CD14-positive monocyte (primary cell): ENCODE results near the gene HSPB6. TPM values are rescaled to one million over a fixed set of nuclear protein-coding genes. Genes with fewer than 3 reads are reported as not detected.

Experiments
- DNase-seq, 3 donors: peaks; one replicate each; pipeline ENCODE4 v3.0.0-alpha.2; 2011 to 2022
- H2AFZ ChIP-seq: 2 replicates; pipeline ENCODE4 v1.6.0; 2012; ENCODE audit warnings: mild to moderate bottlenecking, low read depth, low read length, inconsistent platforms; ENCODE audit not compliant: insufficient read depth, poor library complexity, severe bottlenecking
- H3K27ac ChIP-seq, 2 donors: 1 replicate in 1 of 2; 2 replicates in 1 of 2; pipeline ENCODE4 v1.5.1; 2012 to 2013; ENCODE audit warnings: low read length in 2 of 2, control low read depth in 1 of 2, inconsistent platforms in 1 of 2, low read depth in 1 of 2, mild to moderate bottlenecking in 1 of 2
- H3K27me3 ChIP-seq, 2 donors: one replicate each; pipeline versions ENCODE4 v1.6.0 to v1.6.1; 2011 to 2013; ENCODE audit warnings: low read length in 2 of 2; ENCODE audit not compliant: control insufficient read depth in 2 of 2, insufficient read depth in 2 of 2
- H3K36me3 ChIP-seq, 2 donors: replicated peaks in 1 of 2; 1 replicate in 1 of 2; 2 replicates in 1 of 2; pipeline versions ENCODE4 v1.5.1 to v1.6.1; 2012 to 2013; ENCODE audit warnings: low read length in 2 of 2, control low read depth in 1 of 2, inconsistent platforms in 1 of 2, mild to moderate bottlenecking in 1 of 2; ENCODE audit not compliant: insufficient read depth in 2 of 2, control insufficient read depth in 1 of 2
- H3K4me1 ChIP-seq, 2 donors: 1 replicate in 1 of 2; 2 replicates in 1 of 2; pipeline versions ENCODE4 v1.5.1 to v1.6.1; 2012 to 2013; ENCODE audit warnings: low read length in 2 of 2, control low read depth in 1 of 2, inconsistent platforms in 1 of 2, mild to moderate bottlenecking in 1 of 2, moderate library complexity in 1 of 2; ENCODE audit not compliant: insufficient read depth in 2 of 2, control insufficient read depth in 1 of 2
- H3K4me2 ChIP-seq: replicated peaks from 2 replicates; pipeline ENCODE3; 2012; ENCODE audit warnings: low read length, moderate library complexity, mild to moderate bottlenecking; ENCODE audit not compliant: poor library complexity, severe bottlenecking; ENCODE audit errors: extremely low read depth
- H3K4me3 ChIP-seq, 3 experiments: fragments of 200-600 bp in 1 of 3; sonication (generic) in 1 of 3; replicated peaks in 1 of 3; 1 replicate in 2 of 3; 2 replicates in 1 of 3; pipeline ENCODE4 v1.5.1; 2011 to 2013; ENCODE audit warnings: low read length in 3 of 3, mild to moderate bottlenecking in 3 of 3, control low read depth in 2 of 3, low read depth in 2 of 3, inconsistent platforms in 1 of 3, moderate library complexity in 1 of 3
- H3K79me2 ChIP-seq: 2 replicates; pipeline ENCODE4 v1.6.0; 2012; ENCODE audit warnings: mild to moderate bottlenecking, control low read depth, inconsistent platforms, low read length, moderate library complexity; ENCODE audit not compliant: insufficient read depth
- H3K9ac ChIP-seq: 2 replicates; pipeline ENCODE4 v1.6.0; 2017; ENCODE audit warnings: low read length, mild to moderate bottlenecking; ENCODE audit not compliant: insufficient read depth, poor library complexity, severe bottlenecking
- H3K9me3 ChIP-seq, 2 donors: replicated peaks in 1 of 2; 1 replicate in 1 of 2; 2 replicates in 1 of 2; pipeline versions ENCODE4 v1.5.1 to v1.6.1; 2012 to 2013; ENCODE audit warnings: low read length in 2 of 2, control low read depth in 1 of 2; ENCODE audit not compliant: control insufficient read depth in 1 of 2, insufficient read depth in 1 of 2
- H4K20me1 ChIP-seq: 2 replicates; pipeline ENCODE4 v1.6.0; 2012; ENCODE audit warnings: mild to moderate bottlenecking, low read length, control low read depth, moderate library complexity; ENCODE audit not compliant: insufficient read depth
- H3K27ac Mint-ChIP-seq, 7 donors: one replicate each; pipeline ENCODE4 v1.8.0; 2020; ENCODE audit warnings: mild to moderate bottlenecking in 7 of 7, mixed read lengths in 7 of 7, moderate library complexity in 6 of 7, inconsistent platforms in 2 of 7
- H3K27me3 Mint-ChIP-seq, 3 donors: one replicate each; pipeline ENCODE4 v1.8.0; 2021 to 2022; ENCODE audit warnings: low read depth in 3 of 3, mild to moderate bottlenecking in 3 of 3, mixed read lengths in 3 of 3, moderate library complexity in 3 of 3, inconsistent platforms in 1 of 3
- H3K36me3 Mint-ChIP-seq, 2 donors: one replicate each; pipeline ENCODE4 v1.8.0; 2020; ENCODE audit warnings: mixed read lengths in 2 of 2, inconsistent platforms in 1 of 2, mild to moderate bottlenecking in 1 of 2
- H3K4me1 Mint-ChIP-seq: one replicate; pipeline ENCODE4 v1.8.0; 2020; ENCODE audit warnings: mild to moderate bottlenecking, mixed read lengths
- H3K4me3 Mint-ChIP-seq, 2 donors: one replicate each; pipeline ENCODE4 v1.8.0; 2020; ENCODE audit warnings: mild to moderate bottlenecking in 2 of 2, mixed read lengths in 2 of 2, moderate library complexity in 1 of 2
- H3K9me3 Mint-ChIP-seq, 7 donors: one replicate each; pipeline ENCODE4 v1.8.0; 2020 to 2022; ENCODE audit warnings: mixed read lengths in 7 of 7, mild to moderate bottlenecking in 6 of 7, moderate library complexity in 6 of 7, inconsistent platforms in 2 of 7
- CTCF ChIP-seq: fragments of 200-600 bp; IDR thresholded peaks from one replicate; pipeline ENCODE4 v1.8.0; 2022; ENCODE audit warnings: antibody characterized with exemption, mild to moderate bottlenecking
- WGBS: methylation state at CpG from one replicate; pipeline ENCODE4 v1.1.5; 2013; ENCODE audit warnings: missing lambda C conversion rate; ENCODE audit not compliant: insufficient coverage; 5-methylcytosine and 5-hydroxymethylcytosine counted together
- intact Hi-C, 2 donors: fragments of 100-400 bp; cut with micrococcal nuclease; formaldehyde crosslinking; loops; one replicate each; pipeline versions ENCODE4 v1.15.0 to v1.15.1; 2023
- polyA plus RNA-seq, 3 donors: library from polyadenylated mRNA; depleted of rRNA in 1 of 3; unstranded in 2 of 3; stranded (reverse) in 1 of 3; fragments of 300-500 nt in 2 of 3; fragments of >200 nt in 1 of 3; fragmentation: Illumina TruSeq in 2 of 3; gene quantifications; 1 replicate in 2 of 3; 2 replicates in 1 of 3; pipeline ENCODE4 v1.2.3, GENCODE V29; 2012 to 2021

Gene HSPB6
- polyA plus RNA-seq, 3 donors = not detected

GRCh38 chr19:35729021-35729420, 27.8 kb downstream of the HSPB6 start:
- H3K27me3 Mint-ChIP-seq = peaks cover 0 to 3% (median 2%) of the 10 kb centered on the region in 3 donors
- no peaks in the 10 kb centered on the region for H3K4me1 Mint-ChIP-seq
- intact Hi-C loops = no loop called here
- no peak for DNase-seq
- no peaks in the 10 kb centered on the region for H3K79me2 ChIP-seq
- no peaks in the 10 kb centered on the region for H3K4me1 ChIP-seq
- H4K20me1 ChIP-seq = peaks cover 53% of the 10 kb centered on the region
- no peaks in the 10 kb centered on the region for H3K9me3 ChIP-seq
- no peaks in the 10 kb centered on the region for H3K9me3 Mint-ChIP-seq
- H3K36me3 ChIP-seq = peaks cover 96 to 100% of the 10 kb centered on the region in 2 donors
- peaks cover 81 to 97% of the 10 kb centered on the region in 2 donors for H3K36me3 Mint-ChIP-seq
- no peak overlapping the region for H2AFZ ChIP-seq
- no peak overlapping the region for H3K4me3 ChIP-seq
- H3K4me3 Mint-ChIP-seq = no peak overlapping the region
- H3K9ac ChIP-seq = no peak overlapping the region
- H3K27me3 ChIP-seq = no peaks in the 10 kb centered on the region
- 98% methylated on average over 15 of the region's 18 CpGs for WGBS
- no peak overlapping the region for H3K27ac ChIP-seq
- no peak for TF ChIP-seq CTCF
- no peak overlapping the region for H3K27ac Mint-ChIP-seq
- no peak overlapping the region for H3K4me2 ChIP-seq

DNA sequence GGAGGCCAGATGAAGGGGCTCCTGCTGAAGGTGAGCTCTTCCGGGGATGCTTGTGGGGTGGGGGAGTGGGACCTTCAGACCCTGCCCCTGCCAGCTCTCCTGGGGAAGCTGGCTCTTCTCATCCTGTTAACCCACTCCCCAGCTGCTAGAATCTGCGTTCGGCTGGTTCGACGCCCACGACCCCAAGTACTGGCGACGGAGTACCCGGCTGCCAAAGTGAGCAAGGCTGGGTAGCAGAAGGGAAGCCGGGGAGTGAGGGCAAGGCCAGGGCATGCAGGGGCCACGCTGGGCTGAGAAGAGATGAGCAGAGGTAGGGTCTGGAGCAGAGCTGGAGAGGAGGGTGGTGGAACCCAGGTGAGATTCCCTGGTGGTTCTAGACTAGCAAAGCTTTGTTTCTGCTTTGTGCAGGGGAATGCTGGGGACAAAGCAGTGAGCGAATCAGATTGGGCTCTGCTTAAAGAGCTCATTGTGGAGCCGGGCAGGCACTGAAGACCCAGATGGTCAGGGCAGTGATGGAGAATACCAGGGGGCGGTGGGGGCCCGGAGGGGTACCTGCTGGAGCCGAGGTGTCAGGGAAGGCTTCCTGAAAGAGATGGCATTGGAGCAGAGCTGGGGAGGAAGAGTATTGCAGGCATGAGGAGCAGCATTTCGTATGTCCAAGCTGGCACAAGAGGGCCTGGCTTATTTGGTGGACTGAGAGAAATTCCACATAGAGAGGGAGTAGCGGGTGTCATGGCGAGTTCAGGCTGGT, 28.7 kb downstream of the HSPB6 start:
- 95% methylated on average over 16 of the region's 19 CpGs for WGBS
- Mint-ChIP-seq H3K4me1 (no peaks in the 10 kb centered on the region), H3K27me3 (peaks cover 0 to 3% (median 2%) of the 10 kb centered on the region in 3 donors), H3K9me3 (no peaks in the 10 kb centered on the region), H3K27ac (no peak overlapping the region), H3K36me3 (peaks cover 81 to 97% of the 10 kb centered on the region in 2 donors), H3K4me3 (no peak overlapping the region)
- no peaks in the 10 kb centered on the region for H3K79me2 ChIP-seq
- no peak overlapping the region for H3K9ac ChIP-seq
- DNase-seq = no peak
- H3K27me3 ChIP-seq = no peaks in the 10 kb centered on the region
- H3K4me2 ChIP-seq = no peak overlapping the region
- peaks cover 97 to 100% of the 10 kb centered on the region in 2 donors for H3K36me3 ChIP-seq
- TF ChIP-seq CTCF = no peak
- no peak overlapping the region for H3K27ac ChIP-seq
- intact Hi-C loops = no loop called here
- no peak overlapping the region for H3K4me3 ChIP-seq
- no peaks in the 10 kb centered on the region for H3K9me3 ChIP-seq
- H2AFZ ChIP-seq = no peak overlapping the region
- no peaks in the 10 kb centered on the region for H3K4me1 ChIP-seq
- peaks cover 55% of the 10 kb centered on the region for H4K20me1 ChIP-seq
